ENCODE data around the gene SLC25A26. TPM values are rescaled to one million over a fixed set of nuclear protein-coding genes. Genes with fewer than 3 reads are reported as not detected.

The SLC25A26 gene
- total and polyA plus RNA-seq, 7 donors = 21.0 to 43.6 (median 31.9) TPM

GRCh38 chr3:66402596-66403290, 181.9 kb downstream of the SLC25A26 start:
- no peaks in the 10 kb centered on the region for H3K27me3 ChIP-seq (ENCODE audit: insufficient read depth in 3 of 3, low read length in 2 of 3)
- intact Hi-C loops (cut with DNase I) = no loop called here
- TF ChIP-seq CTCF (IDR thresholded peaks at IDR 0.05) = no peak
- no peak overlapping the region for H3K4me3 ChIP-seq
- peak overlapping the region; percentile 56 for H3K27ac ChIP-seq
- H3K9me3 ChIP-seq = no peaks in the 10 kb centered on the region
- 58 to 78% (median 65%) methylated on average over 13 of the region's 13 CpGs for WGBS, 3 donors
- DNase-seq = no peak
- H3K36me3 ChIP-seq (ENCODE audit: insufficient read depth in 1 of 2, low read depth in 1 of 2) = peaks cover 0 to 34% of the 10 kb centered on the region in 2 donors
- peaks cover 77% of the 10 kb centered on the region for H3K4me1 ChIP-seq
- no peak for ATAC-seq

- H3K4me3 ChIP-seq = no peak overlapping the region
- H3K27ac ChIP-seq = peak overlapping the region; percentile 56
- 70 to 77% (median 76%) methylated on average over 13 of the region's 13 CpGs for whole genome bisulfite sequencing, 3 donors
- peaks cover 77% of the 10 kb centered on the region for H3K4me1 ChIP-seq
- TF ChIP-seq CTCF (IDR thresholded peaks at IDR 0.05) = no peak
- intact Hi-C loops (cut with DNase I) = no loop called here
- DNase-seq (no peak), ATAC-seq (no peak)
- no peaks in the 10 kb centered on the region for H3K9me3 ChIP-seq
- H3K27me3 ChIP-seq (ENCODE audit: insufficient read depth in 3 of 3, low read length in 2 of 3) = no peaks in the 10 kb centered on the region
- peaks cover 0 to 39% of the 10 kb centered on the region in 2 donors for H3K36me3 ChIP-seq (ENCODE audit: insufficient read depth in 1 of 2, low read depth in 1 of 2)
Measured at GRCh38 chr3:66403323-66403990, 182.7 kb downstream of the SLC25A26 start.

- no peak for TF ChIP-seq CTCF (IDR thresholded peaks at IDR 0.05)
- Histone ChIP-seq H3K4me3 (no peak overlapping the region), H3K36me3 (ENCODE audit: insufficient read depth in 1 of 2, low read depth in 1 of 2) (peaks cover 0 to 40% of the 10 kb centered on the region in 2 donors), H3K9me3 (no peaks in the 10 kb centered on the region), H3K27ac (no peak overlapping the region), H3K27me3 (ENCODE audit: insufficient read depth in 3 of 3, low read length in 2 of 3) (no peaks in the 10 kb centered on the region), H3K4me1 (peaks cover 72% of the 10 kb centered on the region)
- no peak for DNase-seq
- intact Hi-C loops (cut with DNase I) = no loop called here
- 67 to 77% (median 69%) methylated on average over 15 of the region's 15 CpGs for WGBS, 3 donors
- no peak for ATAC-seq
Measured at GRCh38 chr3:66404197-66404596, 183.4 kb downstream of the SLC25A26 start.

- H3K4me3 ChIP-seq = no peak overlapping the region
- 80 to 87% (median 87%) methylated on average over 32 of the region's 32 CpGs for WGBS, 3 donors
- peaks cover 66% of the 10 kb centered on the region for H3K4me1 ChIP-seq
- H3K27ac ChIP-seq = peak overlapping the region; percentile 72
- peak in 3 of 4 donors; percentile 4 to 10 (median 6) for ATAC-seq
- intact Hi-C loops (cut with DNase I) = loop anchor here (5.0 kb wide), 3 partner anchors 92 to 417 kb away; no protein-coding TSS in a partner anchor
- H3K9me3 ChIP-seq = no peaks in the 10 kb centered on the region
- H3K36me3 ChIP-seq (ENCODE audit: insufficient read depth in 1 of 2, low read depth in 1 of 2) = peaks cover 0 to 47% of the 10 kb centered on the region in 2 donors
- TF ChIP-seq CTCF (IDR thresholded peaks at IDR 0.05) = no peak
- H3K27me3 ChIP-seq (ENCODE audit: insufficient read depth in 3 of 3, low read length in 2 of 3) = no peaks in the 10 kb centered on the region
- DNase-seq = no peak
Measured at GRCh38 chr3:66404903-66405700, 184.3 kb downstream of the SLC25A26 start.
